IMR-90 (cell line): Measurements from ENCODE around the gene SNAP25. TPM values are rescaled to one million over a fixed set of nuclear protein-coding genes. Genes with fewer than 3 reads are reported as not detected.

Source experiments
- ATAC-seq: fragments of 200-7000 bp; cut with Tn5 transposase; 2 replicates; pipeline ENCODE4 v1.9.1; 2020; ENCODE audit warnings: low read depth, mild to moderate bottlenecking, moderate library complexity
- BruUV-seq: library from RNA; stranded (reverse); fragments of 400-500 nt; replicated peaks from 2 replicates; lab custom pipeline; 2021; lab: Mats Ljungman, UMichigan
- CTCF ChIA-PET: fragments of 300-600 bp; formaldehyde crosslinking; extraction: SDS; loops from one replicate; lab custom pipeline; 2021; ENCODE audit warnings: antibody characterized with exemption; lab: Yijun Ruan, JAX
- POLR2A ChIA-PET: fragments of 300-600 bp; sonication (Branson Sonifier 250); formaldehyde crosslinking; loops from one replicate; lab custom pipeline; 2022; ENCODE audit warnings: antibody characterized with exemption; ENCODE audit not compliant: unreplicated experiment; lab: Charles Lee
- DNase-seq: peaks from one replicate; pipeline ENCODE4 v3.0.0; 2013
- H2AFZ ChIP-seq: replicated peaks from 2 replicates; pipeline ENCODE3; 2013; ENCODE audit warnings: low read length, mild to moderate bottlenecking; ENCODE audit not compliant: poor library complexity
- H2AK5ac ChIP-seq: 2 replicates; pipeline ENCODE4 v1.6.1; 2013; ENCODE audit warnings: low read depth, low read length, inconsistent platforms
- H2AK9ac ChIP-seq: replicated peaks from 2 replicates; pipeline ENCODE3; 2013; ENCODE audit warnings: mild to moderate bottlenecking, low read depth, low read length, moderate library complexity; ENCODE audit not compliant: poor library complexity
- H2BK120ac ChIP-seq: 2 replicates; pipeline ENCODE4 v1.6.1; 2013; ENCODE audit warnings: low read depth, low read length, inconsistent platforms
- H2BK15ac ChIP-seq: 3 replicates; pipeline ENCODE4 v1.6.1; 2013; ENCODE audit warnings: low read depth, low read length, inconsistent platforms
- H2BK20ac ChIP-seq: 2 replicates; pipeline ENCODE4 v1.6.1; 2013; ENCODE audit warnings: low read depth, mild to moderate bottlenecking, inconsistent platforms, low read length, moderate library complexity
- H2BK5ac ChIP-seq: 2 replicates; pipeline ENCODE4 v1.6.1; 2013; ENCODE audit warnings: mild to moderate bottlenecking, low read depth, low read length, inconsistent platforms; ENCODE audit not compliant: poor library complexity, severe bottlenecking
- H3K14ac ChIP-seq: replicated peaks from 2 replicates; pipeline ENCODE4 v1.6.1; 2013; ENCODE audit warnings: low read depth, low read length, inconsistent platforms
- H3K18ac ChIP-seq: 2 replicates; pipeline ENCODE4 v1.6.1; 2013; ENCODE audit warnings: low read depth, low read length, control low read depth
- H3K23ac ChIP-seq: 2 replicates; pipeline ENCODE4 v1.6.1; 2013; ENCODE audit warnings: low read depth, low read length, inconsistent platforms
- H3K27ac ChIP-seq: 2 replicates; pipeline ENCODE4 v1.5.1; 2013; ENCODE audit warnings: mild to moderate bottlenecking, control low read depth, low read length; ENCODE audit not compliant: insufficient read depth
- H3K27me3 ChIP-seq: 2 replicates; pipeline ENCODE4 v1.6.1; 2013; ENCODE audit warnings: low read length; ENCODE audit not compliant: control insufficient read depth, insufficient read depth
- H3K36me3 ChIP-seq: 2 replicates; pipeline ENCODE4 v1.6.1; 2013; ENCODE audit warnings: low read length, mixed read lengths; ENCODE audit not compliant: control insufficient read depth, insufficient read depth
- H3K4ac ChIP-seq: 2 replicates; pipeline ENCODE4 v1.6.1; 2013; ENCODE audit warnings: low read depth, low read length, inconsistent platforms
- H3K4me1 ChIP-seq: 2 replicates; pipeline ENCODE4 v1.6.1; 2013; ENCODE audit warnings: low read length, mixed read lengths; ENCODE audit not compliant: control insufficient read depth, insufficient read depth
- H3K4me2 ChIP-seq: 2 replicates; pipeline ENCODE4 v1.6.1; 2013; ENCODE audit warnings: low read depth, mild to moderate bottlenecking, control low read depth, low read length, moderate library complexity
- H3K4me3 ChIP-seq: 2 replicates; pipeline ENCODE4 v1.5.1; 2013; ENCODE audit warnings: low read depth, mild to moderate bottlenecking, control low read depth, low read length, moderate library complexity; ENCODE audit not compliant: insufficient read depth
- H3K56ac ChIP-seq: 2 replicates; pipeline ENCODE4 v1.6.1; 2013; ENCODE audit warnings: low read length, inconsistent platforms; ENCODE audit not compliant: insufficient read depth; ENCODE audit errors: extremely low read depth
- H3K79me1 ChIP-seq, 2 experiments: 2 replicates each; pipeline ENCODE4 v1.6.1; 2013; ENCODE audit warnings: low read length in 2 of 2, inconsistent platforms in 1 of 2, low read depth in 1 of 2
- H3K9ac ChIP-seq: 2 replicates; pipeline ENCODE4 v1.6.1; 2013; ENCODE audit warnings: low read depth, low read length, control low read depth
- H3K9me1 ChIP-seq: 2 replicates; pipeline ENCODE4 v1.6.1; 2013; ENCODE audit warnings: low read length, inconsistent platforms; ENCODE audit not compliant: insufficient read depth
- H3K9me3 ChIP-seq: 2 replicates; pipeline ENCODE4 v1.6.1; 2013; ENCODE audit warnings: low read length; ENCODE audit not compliant: control insufficient read depth, insufficient read depth
- H4K20me1 ChIP-seq: 2 replicates; pipeline ENCODE4 v1.6.1; 2013; ENCODE audit warnings: low read length, inconsistent platforms; ENCODE audit not compliant: insufficient read depth
- H4K5ac ChIP-seq: 2 replicates; pipeline ENCODE4 v1.6.1; 2013; ENCODE audit warnings: mild to moderate bottlenecking, low read depth, low read length, control low read depth
- H4K8ac ChIP-seq, 2 experiments: 2 replicates each; pipeline ENCODE4 v1.6.1; 2013; ENCODE audit warnings: low read depth in 2 of 2, low read length in 2 of 2, control low read depth in 1 of 2, inconsistent platforms in 1 of 2
- H4K91ac ChIP-seq: 2 replicates; pipeline ENCODE4 v1.6.1; 2013; ENCODE audit warnings: low read depth, low read length, inconsistent platforms; ENCODE audit not compliant: insufficient read depth
- BHLHE40 ChIP-seq: fragments of 150-350 bp; IDR thresholded peaks from 2 replicates; pipeline ENCODE4 v1.6.1; 2016; ENCODE audit warnings: mild to moderate bottlenecking, low read depth, low read length
- CEBPB ChIP-seq: IDR thresholded peaks from 2 replicates; pipeline ENCODE4 v1.6.1; 2012; ENCODE audit warnings: low read depth, low read length, improper control_type of control experiment
- CHD1 ChIP-seq: IDR thresholded peaks from 2 replicates; pipeline ENCODE4 v1.6.1; 2012; ENCODE audit warnings: low read depth, low read length, improper control_type of control experiment
- CTCF ChIP-seq: conservative IDR thresholded peaks from 2 replicates; pipeline ENCODE4 v1.5.1; 2012; ENCODE audit warnings: mild to moderate bottlenecking, low read depth, low read length, improper control_type of control experiment
- ELK1 ChIP-seq: fragments of 150-350 bp; IDR thresholded peaks from 2 replicates; pipeline ENCODE4 v1.6.1; 2016; ENCODE audit warnings: low read depth, mild to moderate bottlenecking, low read length, moderate library complexity, borderline replicate concordance
- FOS ChIP-seq: fragments of 150-350 bp; IDR thresholded peaks from 2 replicates; pipeline ENCODE4 v1.6.1; 2016; ENCODE audit warnings: low read depth, low read length
- MAFK ChIP-seq: IDR thresholded peaks from 2 replicates; pipeline ENCODE4 v1.6.1; 2012; ENCODE audit warnings: low read depth, low read length, improper control_type of control experiment
- MAZ ChIP-seq: IDR thresholded peaks from 2 replicates; pipeline ENCODE4 v1.6.1; 2012; ENCODE audit warnings: low read depth, mild to moderate bottlenecking, low read length, improper control_type of control experiment, moderate library complexity, borderline replicate concordance
- MXI1 ChIP-seq: IDR thresholded peaks from 2 replicates; pipeline ENCODE4 v1.6.1; 2012; ENCODE audit warnings: low read depth, mild to moderate bottlenecking, low read length, moderate library complexity, borderline replicate concordance
- NFE2L2 ChIP-seq: fragments of 150-350 bp; IDR thresholded peaks from 2 replicates; pipeline ENCODE4 v1.6.1; 2016; ENCODE audit warnings: low read depth, mild to moderate bottlenecking, low read length
- POLR2A ChIP-seq: IDR thresholded peaks from 2 replicates; pipeline ENCODE4 v1.6.1; 2012; ENCODE audit warnings: mild to moderate bottlenecking, low read depth, low read length
- RAD21 ChIP-seq: IDR thresholded peaks from 2 replicates; pipeline ENCODE4 v1.6.1; 2012; ENCODE audit warnings: low read length, improper control_type of control experiment
- RCOR1 ChIP-seq: IDR thresholded peaks from 2 replicates; pipeline ENCODE4 v1.6.1; 2012; ENCODE audit warnings: mild to moderate bottlenecking, low read length, improper control_type of control experiment; ENCODE audit not compliant: insufficient replicate concordance
- RFX5 ChIP-seq: IDR thresholded peaks from 2 replicates; pipeline ENCODE4 v1.8.0; 2012; ENCODE audit warnings: low read depth, mild to moderate bottlenecking, low read length, moderate library complexity
- SMC3 ChIP-seq: fragments of 150-350 bp; IDR thresholded peaks from 2 replicates; pipeline ENCODE4 v1.6.1; 2016; ENCODE audit warnings: low read depth, mild to moderate bottlenecking, antibody characterized with exemption, low read length, moderate library complexity
- USF2 ChIP-seq: fragments of 150-350 bp; IDR thresholded peaks from 2 replicates; pipeline ENCODE4 v1.6.1; 2017; ENCODE audit warnings: mild to moderate bottlenecking, antibody characterized with exemption, low read length, low read depth
- WGBS, 2 experiments: methylation state at CpG; one replicate each; pipeline versions ENCODE4 v1.1.5 to v1.1.7; 2013; ENCODE audit warnings: missing lambda C conversion rate in 2 of 2; ENCODE audit not compliant: insufficient read length in 1 of 2; ENCODE audit errors: extremely low coverage in 2 of 2; 5-methylcytosine and 5-hydroxymethylcytosine counted together
- dilution Hi-C: fragments of 300-500 bp; cut with HindIII; formaldehyde crosslinking; loops from one replicate; pipeline ENCODE4 v1.14.3; 2018; ENCODE audit warnings: low sequenced_read_pairs; ENCODE audit not compliant: unreplicated experiment
- in situ Hi-C: fragments of 300-500 bp; cut with MboI; formaldehyde crosslinking; loops from 3 replicates; pipeline ENCODE4 v1.14.3; 2019; ENCODE audit warnings: low sequenced_read_pairs, inconsistent platforms, mixed read lengths
- intact Hi-C: fragments of 100-400 bp; cut with micrococcal nuclease; formaldehyde crosslinking; loops from 2 replicates; pipeline ENCODE4 v1.10.0; 2022
- polyA plus RNA-seq, 3 experiments: library from polyadenylated mRNA; depleted of rRNA; stranded (reverse); fragments of >200 nt; gene quantifications; 2 replicates each; pipeline ENCODE4 v1.2.3, GENCODE V29; 2012; ENCODE audit warnings: low replicate concordance in 1 of 3
- total RNA-seq: library from RNA; depleted of rRNA; stranded (reverse); fragments of >200 nt; gene quantifications from 2 replicates; pipeline ENCODE4 v1.2.3, GENCODE V29; 2012

Gene SNAP25
- total and polyA plus RNA-seq, 2 of the 4 experiments (the other 2 are of a cell fraction): 1.1 to 2.8 TPM

- Histone ChIP-seq H3K27me3 (no peaks in the 10 kb centered on the region), H2AFZ (no peak overlapping the region), H3K27ac (no peak overlapping the region), H2AK5ac (no peak overlapping the region), H2BK5ac (no peak overlapping the region), H3K4me3 (no peak overlapping the region), H2BK20ac (no peak overlapping the region), H3K9me3 (no peaks in the 10 kb centered on the region), H2BK15ac (no peak overlapping the region), H3K79me1 (no peaks in the 10 kb centered on the region), H3K36me3 (no peaks in the 10 kb centered on the region), H3K14ac (no peak overlapping the region), H4K91ac (no peak overlapping the region), H3K9me1 (no peaks in the 10 kb centered on the region), H3K56ac (no peak overlapping the region), H3K4me2 (no peak overlapping the region), H3K4me1 (no peaks in the 10 kb centered on the region), H3K23ac (no peak overlapping the region), H3K4ac (no peak overlapping the region), H3K18ac (no peak overlapping the region), H4K5ac (no peak overlapping the region), H2AK9ac (no peak overlapping the region), H3K9ac (no peak overlapping the region), H4K20me1 (no peaks in the 10 kb centered on the region), H4K8ac (no peak overlapping the region), H2BK120ac (no peak overlapping the region)
- WGBS, 2 experiments: 80% methylated on average over 2 of the region's 3 CpGs; no CpG with 5 or more reads in 1 of the 2 experiments
- CTCF ChIA-PET: no interaction called here
- in situ Hi-C loops (no loop called here), intact Hi-C loops (no loop called here), dilution Hi-C loops (no loop called here)
- no peak for TF ChIP-seq CEBPB
- TF ChIP-seq POLR2A: no peak
- no peak for TF ChIP-seq CTCF
- TF ChIP-seq CHD1: no peak
- no peak for TF ChIP-seq RFX5
- TF ChIP-seq MXI1: no peak
- no peak for TF ChIP-seq MAZ
- TF ChIP-seq MAFK: no peak
- TF ChIP-seq SMC3: no peak
- no peak for TF ChIP-seq USF2
- TF ChIP-seq BHLHE40: no peak
- no peak for TF ChIP-seq ELK1
- TF ChIP-seq RAD21: no peak
- TF ChIP-seq RCOR1: no peak
- no peak for TF ChIP-seq FOS
- no peak for TF ChIP-seq NFE2L2
- POLR2A ChIA-PET: no interaction called here
- ATAC-seq (no peak), DNase-seq (no peak)
- no TSS peak for BruUV-seq
These were observed 35.1 kb downstream of the SNAP25 start for GRCh38 chr20:10253780-10254179.
